Mammary epithelial cell (primary cell): ENCODE data around the gene PARD3B.

Source experiments
- CTCF ChIP-seq, 2 donors: IDR thresholded peaks in 1 of 2; conservative IDR thresholded peaks in 1 of 2; 2 replicates each; pipeline ENCODE4 v1.5.1; 2011 to 2012; ENCODE audit warnings: inconsistent platforms in 2 of 2, low read length in 2 of 2, mild to moderate bottlenecking in 2 of 2, control low read depth in 1 of 2, low read depth in 1 of 2; ENCODE audit not compliant: insufficient read depth in 1 of 2; ENCODE audit errors: extremely low read depth in 1 of 2
- EZH2 ChIP-seq: IDR thresholded peaks from 2 replicates; pipeline ENCODE4 v1.6.1; 2012; ENCODE audit warnings: low read length, inconsistent platforms, borderline replicate concordance

- TF ChIP-seq CTCF (conservative IDR thresholded peaks at IDR 0.05 in 1 of 2, IDR thresholded peaks at IDR 0.05 in 1 of 2; ENCODE audit: extremely low read depth in 1 of 2, insufficient read depth in 1 of 2, low read depth in 1 of 2, low read length in 2 of 2) (no peak), EZH2 (no peak)
Measured at GRCh38 chr2:204613635-204614034, 68.4 kb downstream of the PARD3B start.
